HEK293T (cell line): ENCODE data around the gene GALK1.

Experiments used
- BHLHE40 ChIP-seq: fragments of 450-650 bp; IDR thresholded peaks from 2 replicates; pipeline ENCODE4 v1.6.1; 2016; ENCODE audit warnings: mild to moderate bottlenecking, moderate library complexity, borderline replicate concordance
- CTBP1 ChIP-seq: fragments of 450-650 bp; IDR thresholded peaks from 2 replicates; pipeline ENCODE4 v1.6.1; 2016; ENCODE audit warnings: borderline replicate concordance
- ELF4 ChIP-seq: fragments of 450-650 bp; IDR thresholded peaks from 2 replicates; pipeline ENCODE4 v1.6.1; 2017; ENCODE audit warnings: antibody characterized with exemption
- FOXA1 ChIP-seq: fragments of 450-650 bp; IDR thresholded peaks from 2 replicates; pipeline ENCODE4 v1.6.1; 2016; ENCODE audit warnings: mild to moderate bottlenecking
- FOXM1 ChIP-seq: fragments of 450-650 bp; IDR thresholded peaks from 2 replicates; pipeline ENCODE4 v1.6.1; 2017; ENCODE audit warnings: mild to moderate bottlenecking, borderline replicate concordance
- HDGF ChIP-seq: fragments of 450-650 bp; IDR thresholded peaks from 2 replicates; pipeline ENCODE4 v1.6.1; 2017; ENCODE audit warnings: antibody characterized with exemption, borderline replicate concordance
- L3MBTL2 ChIP-seq: fragments of 450-650 bp; conservative IDR thresholded peaks from 2 replicates; pipeline ENCODE4 v1.6.1; 2016; ENCODE audit warnings: mild to moderate bottlenecking
- LEF1 ChIP-seq: fragments of 450-650 bp; IDR thresholded peaks from 2 replicates; pipeline ENCODE4 v1.6.1; 2017; ENCODE audit warnings: mild to moderate bottlenecking, borderline replicate concordance
- SP1 ChIP-seq: fragments of 450-650 bp; IDR thresholded peaks from 2 replicates; pipeline ENCODE4 v1.6.1; 2017

GRCh38 chr17:75774471-75774990, 9.5 kb upstream of the GALK1 start:
- TF ChIP-seq FOXA1 (no peak), ELF4 (no peak), SP1 (no peak), FOXM1 (no peak), CTBP1 (no peak), L3MBTL2 (no peak), LEF1 (no peak), BHLHE40 (no peak), HDGF (no peak)
